Stimulated activated CD8-positive, alpha-beta memory T cell treated with anti-CD3 and anti-CD28 coated beads, Interleukin-12 subunit alpha, Interleukin-12 subunit beta, amount 100 ng/mL, for 4 hours (primary cell): ENCODE results near the gene DNAJC1.

Experiments used
- DNase-seq: peaks from one replicate; pipeline ENCODE4 v3.0.0-alpha.2; 2020; ENCODE audit warnings: low read depth

DNAJC1 gene

DNA sequence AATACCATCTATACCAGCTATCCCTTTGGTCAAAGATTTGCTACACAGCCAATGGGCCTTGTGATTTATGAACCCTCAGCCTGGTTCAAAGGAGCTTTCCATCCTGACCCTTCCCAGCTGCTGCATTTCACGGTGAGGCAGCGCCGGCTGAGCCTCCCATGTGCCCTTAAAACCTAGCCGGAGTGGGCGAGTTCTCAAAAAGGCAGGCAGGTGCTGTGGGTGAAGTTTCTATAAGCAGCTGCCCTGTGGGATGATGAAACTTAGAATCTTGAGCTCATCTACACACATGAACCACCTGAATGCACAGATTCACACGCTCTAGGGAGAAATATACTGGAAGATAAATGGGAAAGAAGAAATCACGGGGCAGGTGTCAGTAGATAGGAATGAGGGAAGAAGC, 244.8 kb downstream of the DNAJC1 start:
- no peak for DNase-seq

GRCh38 chr10:21758239-21758638, 245.3 kb downstream of the DNAJC1 start:
- DNase-seq, result no peak

GRCh38 chr10:21757185-21757901, 246.2 kb downstream of the DNAJC1 start:
- DNase-seq, result no peak

DNA sequence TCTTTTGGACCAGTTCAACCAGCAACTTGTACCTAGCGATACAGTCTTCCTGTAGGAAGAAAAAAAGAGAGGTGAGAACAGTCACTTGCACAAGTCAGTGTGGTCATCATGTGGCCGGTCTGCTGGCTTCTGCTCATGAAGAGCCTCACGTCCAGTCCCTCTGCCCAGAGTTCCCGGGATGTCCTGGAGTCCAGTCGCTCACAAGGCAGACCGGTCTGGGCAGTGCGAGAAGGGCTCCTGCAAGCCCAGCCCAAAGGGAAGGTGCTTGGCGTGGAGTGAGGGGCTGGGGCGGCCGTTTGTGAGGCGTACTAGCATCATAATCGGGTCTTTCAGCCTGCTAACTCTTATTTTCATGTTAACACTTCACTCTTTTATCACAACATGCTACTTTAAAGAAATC, 246.8 kb downstream of the DNAJC1 start:
- DNase-seq, result no peak

DNA sequence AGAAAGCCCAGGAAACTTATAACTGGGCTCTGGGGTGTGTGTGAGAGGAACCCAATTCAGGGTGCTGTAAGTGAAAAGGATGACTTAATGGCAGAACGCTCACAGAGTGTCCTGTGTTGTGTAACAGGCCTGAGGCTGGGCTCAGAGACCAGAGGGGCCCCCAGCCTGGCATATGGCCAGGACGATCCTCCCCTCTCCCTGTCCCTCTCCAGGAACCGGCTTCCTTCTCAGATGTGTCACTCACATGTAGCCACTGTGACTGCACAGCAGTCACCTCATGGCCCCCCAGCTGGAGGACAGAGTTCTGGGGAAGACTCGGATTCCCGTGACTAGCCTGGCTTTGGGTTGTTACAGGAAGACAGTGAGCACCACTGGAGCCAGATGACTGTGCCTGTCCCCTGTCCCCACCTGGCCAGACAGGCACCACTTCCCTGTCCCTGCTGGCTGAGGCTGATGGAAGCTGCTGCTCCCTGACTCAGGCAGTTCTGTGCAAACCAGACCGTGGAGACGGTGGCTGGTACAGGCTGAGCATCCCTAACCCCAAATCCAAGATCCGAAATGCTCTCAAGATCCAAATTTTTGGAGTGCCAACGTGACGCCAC, 249.0 kb downstream of the DNAJC1 start:
- no peak for DNase-seq

DNA sequence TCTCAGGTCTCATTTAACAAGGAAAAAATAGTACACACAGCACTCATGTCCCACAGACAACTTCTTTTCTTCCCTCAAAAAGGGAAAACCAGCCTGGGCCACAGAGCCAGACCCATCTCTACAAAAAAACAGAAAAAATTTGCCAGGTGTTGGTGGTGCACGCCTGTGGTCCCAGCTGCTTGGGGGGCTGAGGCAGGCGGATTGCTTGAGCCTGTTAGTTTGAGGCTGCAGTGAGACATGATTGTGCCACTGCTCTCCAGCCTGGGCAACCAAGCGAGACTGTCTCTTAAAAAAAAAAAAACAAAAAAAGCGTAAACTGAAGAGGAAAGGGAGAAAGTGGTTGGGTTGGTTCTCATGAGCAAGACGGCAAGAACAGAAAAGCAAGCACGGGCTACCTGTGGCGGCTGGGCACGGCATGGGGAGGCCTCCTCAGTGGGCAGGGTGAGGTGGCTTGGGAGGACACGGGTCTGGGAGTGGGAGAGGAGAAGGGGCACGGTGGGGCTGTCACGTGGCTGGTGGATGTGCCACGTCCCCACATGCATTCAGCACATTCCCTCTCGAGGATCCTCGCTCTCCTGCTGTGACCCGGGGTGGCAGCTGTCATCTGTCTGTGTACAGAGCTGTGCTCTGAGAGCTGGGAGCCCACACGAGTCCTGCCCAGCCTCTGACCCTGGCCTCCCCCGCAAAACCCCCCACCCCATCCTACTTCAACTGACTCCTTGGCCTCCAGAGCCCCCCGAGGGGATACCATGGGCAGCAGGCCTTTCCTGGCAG, 249.8 kb downstream of the DNAJC1 start:
- DNase-seq, result no peak

- DNase-seq, result no peak
These were observed 251.9 kb downstream of the DNAJC1 start for GRCh38 chr10:21751341-21752310.

DNA sequence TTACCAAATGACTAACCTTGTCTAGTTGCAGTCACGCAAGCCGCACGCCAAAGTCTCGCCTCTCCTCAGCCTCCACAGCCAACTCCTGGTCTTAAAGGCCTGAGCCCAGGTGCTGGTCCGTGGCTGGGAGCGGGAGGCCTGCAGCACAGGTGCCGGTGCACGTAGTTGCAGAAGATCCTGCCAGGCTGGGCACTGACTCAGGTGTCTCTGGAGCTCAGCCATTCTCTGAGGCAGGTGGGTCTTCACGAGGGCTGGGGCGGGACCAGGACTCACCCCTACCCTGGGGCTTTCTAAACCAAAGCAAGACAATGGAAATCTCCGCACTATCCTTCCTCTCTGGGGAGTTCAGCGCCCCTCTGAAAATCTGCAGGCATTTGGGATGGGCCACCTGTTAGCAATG, 253.1 kb downstream of the DNAJC1 start:
- no peak for DNase-seq

DNA sequence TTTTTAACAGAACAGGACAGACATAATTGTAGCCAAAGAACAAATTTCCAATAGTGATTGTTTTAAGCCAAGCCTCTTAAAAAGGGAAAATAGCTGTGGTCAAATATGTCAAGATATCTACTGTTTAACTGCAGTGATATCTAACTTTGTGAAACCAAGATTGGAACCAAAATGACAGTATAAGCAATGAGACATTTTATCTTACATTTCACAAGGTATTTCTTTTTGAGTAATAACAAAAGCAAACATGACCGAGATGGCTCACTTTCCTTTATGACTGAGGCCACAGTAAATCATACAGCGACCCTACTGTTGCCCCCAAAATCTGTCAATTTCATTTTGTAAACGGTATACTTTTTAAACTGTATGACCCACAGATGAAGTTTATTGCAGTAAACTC, 253.7 kb downstream of the DNAJC1 start:
- DNase-seq, result no peak

DNA sequence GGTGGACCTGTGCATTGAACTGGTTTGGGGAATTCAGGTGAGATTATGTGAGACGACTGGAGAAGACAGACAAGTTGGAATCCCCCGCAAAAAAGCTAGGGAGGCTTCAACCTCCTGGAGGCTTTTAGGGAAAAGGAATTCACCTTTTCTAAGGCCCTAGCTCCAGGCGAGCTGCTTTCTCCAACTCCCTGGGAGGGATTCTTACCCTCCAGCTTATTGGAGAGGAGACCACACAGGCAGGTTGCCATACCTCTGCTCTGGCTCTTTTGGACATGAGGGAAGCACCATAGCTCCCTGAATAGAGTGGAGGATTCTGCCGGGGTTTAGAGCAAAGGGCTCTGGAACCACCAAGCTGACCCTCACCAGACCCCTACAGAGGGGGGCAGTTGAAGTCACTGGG, 255.7 kb downstream of the DNAJC1 start:
- DNase-seq, result no peak

DNA sequence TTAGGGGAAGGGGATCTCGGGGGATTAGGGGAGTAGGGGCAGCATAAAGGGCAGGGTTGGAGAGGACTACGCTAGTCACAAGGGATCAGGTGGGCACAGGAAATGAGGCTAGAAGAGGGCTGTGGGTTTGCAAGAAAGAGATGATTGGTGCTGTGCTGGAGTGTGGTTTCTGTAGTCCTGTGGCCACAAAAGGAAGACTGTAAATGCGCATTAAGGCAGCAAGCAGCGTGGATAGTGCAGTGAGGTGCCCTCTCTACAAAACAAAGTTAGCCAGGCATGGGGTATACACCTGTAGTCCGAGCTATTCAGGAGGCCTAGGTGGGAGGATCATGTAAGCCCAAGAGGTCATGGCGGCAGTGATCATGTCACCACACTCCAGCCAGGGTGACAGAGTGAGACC, 257.4 kb downstream of the DNAJC1 start:
- no peak for DNase-seq

DNA sequence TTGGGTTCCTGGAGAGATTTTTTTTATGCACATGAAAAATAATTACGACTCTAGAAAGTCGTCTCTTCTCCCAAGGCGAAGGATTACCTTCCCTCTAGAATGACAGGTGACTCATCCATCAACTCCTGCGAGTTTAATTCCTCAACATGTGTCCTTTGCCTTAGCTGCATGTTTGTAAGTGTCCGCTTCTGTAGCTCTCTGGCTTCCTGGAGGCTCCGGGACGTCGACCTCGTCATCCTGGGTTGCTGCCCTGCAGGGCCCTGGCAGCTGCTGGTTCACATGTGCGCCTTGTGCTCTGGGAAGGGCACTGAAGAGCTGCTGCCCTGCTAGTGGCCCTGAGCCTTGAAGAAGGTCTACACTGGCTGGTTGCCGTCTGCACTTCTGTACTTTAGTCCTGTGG, 259.3 kb downstream of the DNAJC1 start:
- no peak for DNase-seq

- DNase-seq, result no peak
These were observed 260.7 kb downstream of the DNAJC1 start for GRCh38 chr10:21742740-21743412.

- no peak for DNase-seq
These were observed 262.5 kb downstream of the DNAJC1 start for GRCh38 chr10:21740989-21741388.

DNA sequence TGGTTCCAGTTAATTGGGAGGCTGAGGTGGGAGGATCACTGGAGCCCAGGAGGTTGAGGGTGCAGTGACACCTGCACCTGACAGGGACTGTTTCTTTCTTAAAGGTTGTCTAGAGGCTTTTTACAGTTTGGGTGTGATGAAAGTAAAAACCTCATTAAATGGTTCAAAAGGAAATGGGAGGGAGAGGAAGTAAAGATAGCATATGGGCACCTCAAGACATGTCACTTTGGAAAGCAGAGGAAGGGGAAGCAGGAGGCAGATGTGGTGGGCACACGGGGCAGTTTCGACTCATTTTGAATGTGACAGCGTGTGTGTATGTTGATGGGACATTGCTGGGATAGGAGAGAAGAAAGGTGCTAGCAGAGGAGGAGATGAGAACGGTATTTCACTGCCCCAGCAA, 266.4 kb downstream of the DNAJC1 start:
- no peak for DNase-seq

- no peak for DNase-seq
These were observed 269.8 kb downstream of the DNAJC1 start for GRCh38 chr10:21733710-21734109.

GRCh38 chr10:21732067-21732772, 271.3 kb downstream of the DNAJC1 start:
- DNase-seq, result no peak

DNA sequence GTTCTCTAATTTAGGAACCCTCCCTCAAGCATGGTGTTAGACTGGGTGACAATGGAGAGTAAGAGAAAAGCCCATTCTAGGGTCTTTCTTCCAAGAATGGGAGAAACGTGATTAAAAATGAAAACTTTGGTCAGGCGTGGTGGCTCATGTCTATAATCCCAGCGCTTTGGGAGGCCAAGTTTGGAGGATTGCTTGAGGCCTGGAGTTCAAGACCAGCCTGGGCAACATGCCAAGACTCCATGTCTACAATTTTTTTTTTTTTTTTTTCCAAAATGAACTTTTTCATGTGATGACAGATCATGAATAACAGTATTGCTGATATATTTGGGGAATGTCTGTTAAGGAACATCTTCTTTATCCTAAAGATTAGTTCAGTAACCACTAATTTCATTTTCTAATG, 274.9 kb downstream of the DNAJC1 start:
- DNase-seq, result no peak

GRCh38 chr10:21727452-21728168, 275.9 kb downstream of the DNAJC1 start:
- DNase-seq, result no peak

- DNase-seq, result no peak
These were observed 276.8 kb downstream of the DNAJC1 start for GRCh38 chr10:21726601-21727225.
